HG03280 (cell line): ENCODE data around the gene VSIG10L2.

Experiments
- ATAC-seq: cut with Tn5 transposase; IDR thresholded peaks from one replicate; pipeline ENCODE4 v1.9.1; 2021; ENCODE audit warnings: mild to moderate bottlenecking, moderate library complexity; ENCODE audit not compliant: unreplicated experiment

VSIG10L2 gene

GRCh38 chr11:125929445-125930075 is 16.3 kb upstream of the VSIG10L2 start:
- ATAC-seq = no peak

GRCh38 chr11:125930076-125930450 is 15.8 kb upstream of the VSIG10L2 start:
- ATAC-seq = no peak

- ATAC-seq = no peak
Measured at GRCh38 chr11:125931116-125931515, 14.7 kb upstream of the VSIG10L2 start.

GRCh38 chr11:125931668-125932067 is 14.2 kb upstream of the VSIG10L2 start:
- no peak for ATAC-seq

GRCh38 chr11:125932301-125932700 is 13.5 kb upstream of the VSIG10L2 start:
- ATAC-seq = no peak

- ATAC-seq = no peak
Measured at GRCh38 chr11:125933030-125933813, 12.6 kb upstream of the VSIG10L2 start.

GRCh38 chr11:125934473-125934872 is 11.4 kb upstream of the VSIG10L2 start:
- ATAC-seq = no peak

- no peak for ATAC-seq
Measured at GRCh38 chr11:125935056-125935455, 10.8 kb upstream of the VSIG10L2 start.

GRCh38 chr11:125935618-125936199 is 10.1 kb upstream of the VSIG10L2 start:
- no peak for ATAC-seq

- no peak for ATAC-seq
Measured at GRCh38 chr11:125938418-125938817, 7.4 kb upstream of the VSIG10L2 start.

- no peak for ATAC-seq
Measured at GRCh38 chr11:125939081-125939521, 6.7 kb upstream of the VSIG10L2 start.

GRCh38 chr11:125940145-125940544 is 5.7 kb upstream of the VSIG10L2 start:
- ATAC-seq = no peak

- no peak for ATAC-seq
Measured at GRCh38 chr11:125941267-125941618, 4.6 kb upstream of the VSIG10L2 start.

GRCh38 chr11:125941619-125942611 is 3.9 kb upstream of the VSIG10L2 start:
- no peak for ATAC-seq

- ATAC-seq = no peak
Measured at GRCh38 chr11:125942771-125943428, 2.9 kb upstream of the VSIG10L2 start.

GRCh38 chr11:125943661-125944349 is 2.0 kb upstream of the VSIG10L2 start:
- no peak for ATAC-seq

- ATAC-seq = no peak
Measured at GRCh38 chr11:125944350-125945010, 1.4 kb upstream of the VSIG10L2 start.

- no peak for ATAC-seq
Measured at GRCh38 chr11:125945011-125945796, 640 bp upstream of the VSIG10L2 start.
